Measurements from ENCODE around the gene FIGN. TPM values are rescaled to one million over a fixed set of nuclear protein-coding genes. Genes with fewer than 3 reads are reported as not detected.

The FIGN gene
- total RNA-seq, 1 experiment from 2014 or later, result not detected

GRCh38 chr2:163665051-163665450 lies 70.8 kb downstream of the FIGN start:
- no peaks in the 10 kb centered on the region for H3K9me3 ChIP-seq
- peaks cover 25% of the 10 kb centered on the region for H3K4me1 ChIP-seq
- no peaks in the 10 kb centered on the region for H3K27me3 ChIP-seq (replicated peaks; ENCODE audit: control insufficient read depth, insufficient read depth, low read length)
- no TSS peak for BruUV-seq (replicated peaks)
- POLR2A ChIA-PET, result no interaction called here
- H3K4me3 ChIP-seq (ENCODE audit: low read depth, low read length), result no peak overlapping the region
- no peaks in the 10 kb centered on the region for H3K36me3 Mint-ChIP-seq (ENCODE audit: insufficient read depth, unreplicated experiment)
- TF ChIP-seq CTCF (IDR thresholded peaks at IDR 0.05; ENCODE audit: insufficient read depth in 1 of 2, low read depth in 1 of 2, low read length in 1 of 2, severe bottlenecking in 1 of 2, unreplicated experiment in 1 of 2), result no peak
- H3K27ac Mint-ChIP-seq (ENCODE audit: unreplicated experiment), result no peak overlapping the region
- H3K4me3 Mint-ChIP-seq (ENCODE audit: unreplicated experiment), result no peak overlapping the region
- H3K36me3 ChIP-seq (ENCODE audit: control insufficient read depth, insufficient read depth, low read length), result no peaks in the 10 kb centered on the region
- no peak for DNase-seq
- no peaks in the 10 kb centered on the region for H3K27me3 Mint-ChIP-seq (ENCODE audit: insufficient read depth, unreplicated experiment)
- no peaks in the 10 kb centered on the region for H3K9me3 Mint-ChIP-seq (ENCODE audit: unreplicated experiment)
- intact Hi-C loops (cut with micrococcal nuclease; ENCODE audit: unreplicated experiment), result loop anchor here (1.0 to 10.0 kb wide), 3 partner anchors 8 to 400 kb away; no protein-coding TSS in a partner anchor
- H3K4me1 Mint-ChIP-seq (ENCODE audit: low read depth, unreplicated experiment), result peaks cover 25% of the 10 kb centered on the region
- CTCF ChIA-PET, result no interaction called here

- Histone ChIP-seq H3K36me3 (ENCODE audit: control insufficient read depth, insufficient read depth, low read length) (no peaks in the 10 kb centered on the region), H3K9me3 (no peaks in the 10 kb centered on the region), H3K4me1 (peaks cover 25% of the 10 kb centered on the region), H3K27me3 (replicated peaks; ENCODE audit: control insufficient read depth, insufficient read depth, low read length) (no peaks in the 10 kb centered on the region), H3K4me3 (ENCODE audit: low read depth, low read length) (no peak overlapping the region)
- H3K9me3 Mint-ChIP-seq (ENCODE audit: unreplicated experiment), result no peaks in the 10 kb centered on the region
- no peaks in the 10 kb centered on the region for H3K36me3 Mint-ChIP-seq (ENCODE audit: insufficient read depth, unreplicated experiment)
- peaks cover 25% of the 10 kb centered on the region for H3K4me1 Mint-ChIP-seq (ENCODE audit: low read depth, unreplicated experiment)
- no peak overlapping the region for H3K27ac Mint-ChIP-seq (ENCODE audit: unreplicated experiment)
- intact Hi-C loops (cut with micrococcal nuclease; ENCODE audit: unreplicated experiment), result loop anchor here (1.0 to 10.0 kb wide), 3 partner anchors 9 to 400 kb away; no protein-coding TSS in a partner anchor
- H3K4me3 Mint-ChIP-seq (ENCODE audit: unreplicated experiment), result no peak overlapping the region
- no TSS peak for BruUV-seq (replicated peaks)
- H3K27me3 Mint-ChIP-seq (ENCODE audit: insufficient read depth, unreplicated experiment), result no peaks in the 10 kb centered on the region
- CTCF ChIA-PET, result no interaction called here
- POLR2A ChIA-PET, result no interaction called here
- TF ChIP-seq CTCF (IDR thresholded peaks at IDR 0.05; ENCODE audit: insufficient read depth in 1 of 2, low read depth in 1 of 2, low read length in 1 of 2, severe bottlenecking in 1 of 2, unreplicated experiment in 1 of 2), result no peak
- no peak for DNase-seq
Measured at GRCh38 chr2:163664610-163665009, 71.2 kb downstream of the FIGN start.

- CTCF ChIA-PET, result no interaction called here
Measured at GRCh38 chr2:163662141-163662780, 73.5 kb downstream of the FIGN start.

More at GRCh38 chr2:163662141-163662780, 73.5 kb downstream of the FIGN start:
- Histone ChIP-seq H3K36me3 (ENCODE audit: control insufficient read depth, insufficient read depth, low read length) (no peaks in the 10 kb centered on the region), H3K4me1 (peaks cover 15% of the 10 kb centered on the region), H3K9me3 (no peaks in the 10 kb centered on the region), H3K4me3 (ENCODE audit: low read depth, low read length) (no peak overlapping the region), H3K27me3 (replicated peaks; ENCODE audit: control insufficient read depth, insufficient read depth, low read length) (no peaks in the 10 kb centered on the region)
- no TSS peak for BruUV-seq (replicated peaks)
- H3K9me3 Mint-ChIP-seq (ENCODE audit: unreplicated experiment), result no peaks in the 10 kb centered on the region
- TF ChIP-seq CTCF (IDR thresholded peaks at IDR 0.05; ENCODE audit: insufficient read depth in 1 of 2, low read depth in 1 of 2, low read length in 1 of 2, severe bottlenecking in 1 of 2, unreplicated experiment in 1 of 2), result no peak
- POLR2A ChIA-PET, result no interaction called here
- peaks cover 13% of the 10 kb centered on the region for H3K4me1 Mint-ChIP-seq (ENCODE audit: low read depth, unreplicated experiment)
- H3K4me3 Mint-ChIP-seq (ENCODE audit: unreplicated experiment), result no peak overlapping the region
- no peaks in the 10 kb centered on the region for H3K36me3 Mint-ChIP-seq (ENCODE audit: insufficient read depth, unreplicated experiment)
- no peak overlapping the region for H3K27ac Mint-ChIP-seq (ENCODE audit: unreplicated experiment)
- DNase-seq, result no peak
- H3K27me3 Mint-ChIP-seq (ENCODE audit: insufficient read depth, unreplicated experiment), result no peaks in the 10 kb centered on the region
- intact Hi-C loops (cut with micrococcal nuclease; ENCODE audit: unreplicated experiment), result loop anchor here (10.0 kb wide), 2 partner anchors 213 to 403 kb away; no protein-coding TSS in a partner anchor
